ENCODE measurements around the gene TSNAX.

TSNAX gene

GRCh38 chr1:231534703-231535159 lies 6.3 kb downstream of the TSNAX start:
- H3K9me3 Mint-ChIP-seq, result no peaks in the 10 kb centered on the region

DNA sequence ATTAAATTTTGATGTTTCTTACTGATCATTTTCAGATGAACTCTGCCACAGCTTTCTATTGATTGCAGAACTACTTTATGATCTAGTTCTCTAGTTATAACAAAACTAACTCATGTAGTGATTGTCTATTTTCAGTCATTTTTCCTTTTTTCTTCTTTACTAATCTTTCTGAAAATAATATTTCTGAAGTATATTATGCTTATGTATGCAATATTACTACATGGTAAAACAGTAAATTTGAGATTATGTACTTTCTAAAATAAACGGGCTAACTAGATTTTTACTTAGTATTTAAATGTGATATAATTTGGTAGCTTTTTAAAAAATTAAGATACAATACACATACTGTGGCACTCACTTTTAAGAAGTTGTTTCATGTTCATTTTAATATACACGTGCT lies 7.6 kb downstream of the TSNAX start:
- H3K4me1 Mint-ChIP-seq (ENCODE audit: low read depth), result peaks cover 35% of the 10 kb centered on the region
- no peak overlapping the region for H3K27ac Mint-ChIP-seq
- peaks cover 3% of the 10 kb centered on the region for H3K9me3 Mint-ChIP-seq
- H3K4me3 Mint-ChIP-seq, result no peak overlapping the region
- peaks cover 81% of the 10 kb centered on the region for H3K36me3 Mint-ChIP-seq (ENCODE audit: low read depth)
- H3K27me3 Mint-ChIP-seq, result no peaks in the 10 kb centered on the region
- no peak for DNase-seq

More at GRCh38 chr1:231534703-231535159, 6.3 kb downstream of the TSNAX start:
- no peak for DNase-seq
- H3K4me3 Mint-ChIP-seq, result no peak overlapping the region
- peaks cover 80% of the 10 kb centered on the region for H3K36me3 Mint-ChIP-seq (ENCODE audit: low read depth)
- H3K27ac Mint-ChIP-seq, result peak overlapping the region; percentile 7
- no peaks in the 10 kb centered on the region for H3K27me3 Mint-ChIP-seq
- H3K4me1 Mint-ChIP-seq (ENCODE audit: low read depth), result peaks cover 41% of the 10 kb centered on the region

GRCh38 chr1:231540847-231541246 lies 12.4 kb downstream of the TSNAX start:
- peaks cover 84% of the 10 kb centered on the region for H3K36me3 Mint-ChIP-seq (ENCODE audit: low read depth)
- H3K27me3 Mint-ChIP-seq, result no peaks in the 10 kb centered on the region
- peaks cover 3% of the 10 kb centered on the region for H3K9me3 Mint-ChIP-seq
- peaks cover 15% of the 10 kb centered on the region for H3K4me1 Mint-ChIP-seq (ENCODE audit: low read depth)
- no peak for DNase-seq
- H3K27ac Mint-ChIP-seq, result no peak overlapping the region
- no peak overlapping the region for H3K4me3 Mint-ChIP-seq

DNA sequence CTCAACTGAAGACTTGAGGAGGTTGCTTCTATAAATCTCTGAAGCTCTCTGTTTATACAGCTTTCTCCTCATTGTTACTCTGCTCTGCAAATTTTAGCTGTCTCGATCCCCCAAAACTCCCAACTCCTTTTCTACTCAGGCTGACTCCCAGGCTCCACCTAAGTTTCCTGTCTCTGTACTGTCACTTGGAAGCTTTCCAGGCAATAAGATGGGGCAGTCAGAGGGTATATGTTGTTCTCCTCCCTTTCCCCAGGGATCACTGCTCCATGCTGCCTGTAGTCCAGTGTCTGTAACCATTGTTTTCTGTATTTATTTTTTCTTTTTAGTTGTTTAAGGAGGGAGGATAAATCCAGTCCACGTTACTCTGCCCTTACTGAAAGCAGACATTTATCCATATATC lies 13.4 kb downstream of the TSNAX start:
- no peak overlapping the region for H3K4me3 Mint-ChIP-seq
- H3K27ac Mint-ChIP-seq, result no peak overlapping the region
- H3K36me3 Mint-ChIP-seq (ENCODE audit: low read depth), result peaks cover 84% of the 10 kb centered on the region
- peaks cover 3% of the 10 kb centered on the region for H3K9me3 Mint-ChIP-seq
- H3K27me3 Mint-ChIP-seq, result no peaks in the 10 kb centered on the region
- H3K4me1 Mint-ChIP-seq (ENCODE audit: low read depth), result peaks cover 14% of the 10 kb centered on the region
- DNase-seq, result no peak

- peaks cover 16% of the 10 kb centered on the region for H3K4me1 Mint-ChIP-seq (ENCODE audit: low read depth)
- peaks cover 3% of the 10 kb centered on the region for H3K9me3 Mint-ChIP-seq
- no peak overlapping the region for H3K27ac Mint-ChIP-seq
- H3K36me3 Mint-ChIP-seq (ENCODE audit: low read depth), result peaks cover 71% of the 10 kb centered on the region
- H3K27me3 Mint-ChIP-seq, result no peaks in the 10 kb centered on the region
- no peak for DNase-seq
- no peak overlapping the region for H3K4me3 Mint-ChIP-seq
Measured at GRCh38 chr1:231544943-231545592, 16.6 kb downstream of the TSNAX start.

DNA sequence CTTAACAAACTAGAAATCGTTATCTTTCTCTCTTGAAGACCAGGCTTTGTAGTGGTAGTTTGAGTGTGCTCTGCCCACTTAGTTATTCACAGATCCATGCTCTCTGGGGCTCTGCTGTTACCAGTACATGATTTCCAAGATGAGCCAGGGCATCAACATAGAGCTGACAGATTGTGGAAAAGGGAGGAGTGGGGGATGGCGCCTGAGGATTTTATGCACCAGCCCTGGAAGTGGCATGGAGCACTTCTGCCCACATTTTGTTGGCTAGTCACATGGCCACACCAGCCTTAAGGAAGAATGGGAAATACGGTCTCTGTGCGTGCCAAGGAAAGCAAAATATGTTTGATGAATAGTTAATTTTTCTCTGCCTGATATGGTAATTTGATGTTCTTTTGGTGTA lies 18.2 kb downstream of the TSNAX start:
- no peak for DNase-seq
- H3K27ac Mint-ChIP-seq, result no peak overlapping the region
- H3K9me3 Mint-ChIP-seq, result no peaks in the 10 kb centered on the region
- no peaks in the 10 kb centered on the region for H3K27me3 Mint-ChIP-seq
- peaks cover 13% of the 10 kb centered on the region for H3K4me1 Mint-ChIP-seq (ENCODE audit: low read depth)
- peaks cover 55% of the 10 kb centered on the region for H3K36me3 Mint-ChIP-seq (ENCODE audit: low read depth)
- H3K4me3 Mint-ChIP-seq, result no peak overlapping the region

DNA sequence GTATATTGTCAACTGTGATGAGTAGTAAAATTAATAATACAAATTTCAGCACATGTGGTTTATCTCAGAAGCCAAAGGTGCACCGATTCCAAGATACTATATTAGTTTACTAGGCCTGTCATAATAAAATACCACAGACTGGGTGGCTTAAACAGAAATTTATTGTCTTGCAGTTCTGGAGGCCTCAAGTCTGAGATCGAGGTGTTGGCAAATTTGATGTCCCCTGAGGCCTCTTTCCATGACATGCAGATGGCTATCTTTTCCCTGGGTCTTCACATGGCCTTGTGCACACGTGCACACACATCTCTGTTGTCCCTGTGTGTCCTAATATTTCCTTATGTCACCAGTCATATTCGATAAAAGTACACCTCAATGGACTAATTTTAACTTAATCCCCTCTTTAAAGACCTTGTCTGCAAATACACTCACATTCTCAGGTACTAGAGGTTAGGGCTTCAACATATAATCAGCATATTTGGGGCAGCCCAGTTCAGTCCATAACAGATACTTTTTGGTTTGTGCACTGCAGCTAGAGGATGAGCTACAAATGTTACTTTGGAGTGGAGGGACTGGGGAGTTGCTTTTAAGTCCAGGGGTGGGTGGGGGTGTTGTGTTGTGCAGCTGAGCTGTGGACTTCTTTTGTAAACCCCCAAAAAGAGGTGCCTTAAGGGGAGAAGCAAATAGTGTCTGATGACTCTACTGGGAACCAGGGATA lies 21.4 kb downstream of the TSNAX start:
- Mint-ChIP-seq H3K9me3 (no peaks in the 10 kb centered on the region), H3K36me3 (ENCODE audit: low read depth) (peaks cover 44% of the 10 kb centered on the region), H3K4me3 (no peak overlapping the region), H3K27ac (no peak overlapping the region), H3K4me1 (ENCODE audit: low read depth) (peaks cover 18% of the 10 kb centered on the region), H3K27me3 (no peaks in the 10 kb centered on the region)
- DNase-seq, result no peak

- H3K27me3 Mint-ChIP-seq, result no peaks in the 10 kb centered on the region
- H3K27ac Mint-ChIP-seq, result no peak overlapping the region
- H3K9me3 Mint-ChIP-seq, result no peaks in the 10 kb centered on the region
- no peak for DNase-seq
- H3K36me3 Mint-ChIP-seq (ENCODE audit: low read depth), result peaks cover 47% of the 10 kb centered on the region
- peaks cover 24% of the 10 kb centered on the region for H3K4me1 Mint-ChIP-seq (ENCODE audit: low read depth)
- H3K4me3 Mint-ChIP-seq, result no peak overlapping the region
Measured at GRCh38 chr1:231550448-231550781, 21.9 kb downstream of the TSNAX start.

DNA sequence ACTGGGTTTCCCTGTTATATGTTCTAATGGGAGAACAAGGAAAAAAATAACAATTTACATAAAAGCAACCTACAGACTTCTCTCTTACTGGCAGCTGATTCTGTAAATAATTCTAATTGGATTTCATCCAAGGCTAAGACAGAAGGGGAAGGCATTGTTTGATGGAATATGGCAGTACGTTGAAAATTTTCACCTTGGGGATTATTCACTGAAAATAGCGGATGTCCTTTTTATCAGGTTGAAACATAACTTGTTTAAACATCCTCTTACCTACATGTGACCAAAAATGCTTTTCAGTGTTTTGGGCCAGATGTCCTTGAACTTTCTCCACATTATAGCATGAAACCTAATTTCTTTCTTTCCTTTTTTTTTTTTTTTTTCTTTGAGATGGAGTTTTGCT lies 24.9 kb downstream of the TSNAX start:
- Mint-ChIP-seq H3K36me3 (ENCODE audit: low read depth) (peaks cover 34% of the 10 kb centered on the region), H3K27me3 (no peaks in the 10 kb centered on the region), H3K4me1 (ENCODE audit: low read depth) (peaks cover 33% of the 10 kb centered on the region)

DNA sequence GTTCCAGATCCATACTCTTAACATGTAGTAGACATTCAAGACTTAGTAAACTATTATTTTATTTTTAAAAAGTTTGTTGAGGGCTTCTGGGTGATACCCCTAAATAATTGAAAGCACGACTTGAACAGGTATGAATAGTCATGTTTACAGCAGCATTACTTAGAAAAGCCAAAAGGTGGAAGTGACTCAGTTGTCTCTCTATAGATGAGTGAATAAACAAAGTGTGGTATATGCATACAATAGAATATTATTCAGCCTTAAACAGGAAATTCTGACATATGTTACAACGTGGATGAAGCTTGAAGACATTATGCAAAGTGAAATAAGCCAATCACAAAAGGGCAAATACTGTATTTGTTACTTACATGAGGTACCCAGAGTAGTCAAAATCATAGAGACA lies 26.5 kb downstream of the TSNAX start:
- Mint-ChIP-seq H3K27me3 (no peaks in the 10 kb centered on the region), H3K4me3 (no peak overlapping the region), H3K4me1 (ENCODE audit: low read depth) (peaks cover 31% of the 10 kb centered on the region), H3K36me3 (ENCODE audit: low read depth) (peaks cover 26% of the 10 kb centered on the region), H3K27ac (peak overlapping the region; percentile 4), H3K9me3 (no peaks in the 10 kb centered on the region)
- no peak for DNase-seq

More for the DNA sequence above, 24.9 kb downstream of the TSNAX start:
- no peak overlapping the region for H3K4me3 Mint-ChIP-seq
- no peak for DNase-seq
- no peak overlapping the region for H3K27ac Mint-ChIP-seq
- no peaks in the 10 kb centered on the region for H3K9me3 Mint-ChIP-seq

- Mint-ChIP-seq H3K9me3 (no peaks in the 10 kb centered on the region), H3K27me3 (no peaks in the 10 kb centered on the region), H3K4me3 (no peak overlapping the region), H3K36me3 (ENCODE audit: low read depth) (peaks cover 38% of the 10 kb centered on the region), H3K27ac (no peak overlapping the region), H3K4me1 (ENCODE audit: low read depth) (peaks cover 30% of the 10 kb centered on the region)
- DNase-seq, result no peak
Measured at GRCh38 chr1:231557411-231557810, 28.9 kb downstream of the TSNAX start.

DNA sequence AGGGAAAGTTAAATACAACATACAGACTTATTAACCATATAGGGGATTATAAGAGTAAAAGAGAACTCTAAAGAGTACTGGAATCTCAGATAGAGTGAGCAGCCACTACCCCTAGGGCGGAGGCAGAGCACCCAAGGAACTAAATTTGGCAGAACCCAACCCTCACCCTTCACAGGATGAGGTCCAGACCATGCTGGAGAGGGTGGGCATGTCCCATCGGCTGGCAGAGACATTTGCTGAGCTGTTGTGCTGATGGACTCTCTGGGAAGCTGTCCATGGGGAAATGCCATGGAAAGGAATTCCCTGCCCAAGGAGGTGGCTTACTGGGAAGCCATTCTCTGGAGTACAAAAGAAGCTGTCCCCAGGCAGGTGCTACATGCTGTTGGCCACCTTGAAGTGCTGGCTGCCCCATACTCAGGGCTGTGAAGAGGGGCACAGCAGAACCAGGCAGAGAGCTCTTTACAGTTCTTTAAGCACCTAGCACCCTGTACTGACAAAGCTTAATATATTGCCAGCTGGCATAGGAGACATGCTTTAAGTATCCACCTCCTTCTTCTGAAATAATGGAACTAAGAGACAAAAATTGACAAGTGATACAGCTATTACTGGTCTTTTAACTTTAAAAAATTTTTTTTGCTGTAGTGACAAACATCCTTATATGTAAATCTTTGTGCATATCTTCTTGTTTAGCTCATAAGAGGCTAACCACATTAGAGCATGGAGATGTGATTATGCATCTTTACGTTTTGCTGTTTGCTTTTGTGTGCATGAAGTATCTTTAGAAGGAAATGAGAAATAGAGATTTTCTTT lies 29.6 kb downstream of the TSNAX start:
- Mint-ChIP-seq H3K36me3 (ENCODE audit: low read depth) (peaks cover 37% of the 10 kb centered on the region), H3K27ac (no peak overlapping the region), H3K27me3 (no peaks in the 10 kb centered on the region), H3K4me3 (no peak overlapping the region), H3K9me3 (no peaks in the 10 kb centered on the region), H3K4me1 (ENCODE audit: low read depth) (peaks cover 25% of the 10 kb centered on the region)
- no peak for DNase-seq

DNA sequence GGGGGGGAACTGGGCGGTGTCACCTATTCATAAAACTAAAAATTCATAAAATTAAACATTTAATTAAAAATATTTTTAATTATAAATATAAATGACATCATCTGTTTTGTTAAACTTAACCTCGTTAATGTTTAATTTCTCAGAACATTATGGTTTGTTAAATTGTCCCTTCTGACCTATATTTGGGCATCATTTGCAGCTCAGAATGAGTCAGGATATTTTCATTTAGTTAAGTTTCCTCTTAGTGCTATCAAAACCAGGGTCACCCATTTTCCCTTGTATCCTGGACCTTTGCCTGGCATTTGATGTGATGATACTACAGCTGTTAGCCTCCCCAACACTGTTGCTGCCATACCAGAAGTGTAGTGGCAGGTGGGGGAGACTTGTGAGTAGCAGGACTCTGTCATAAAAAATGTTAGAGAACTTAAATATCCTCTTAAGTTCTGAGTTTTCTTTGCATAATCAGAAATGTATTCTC lies 30.3 kb downstream of the TSNAX start:
- no peak for DNase-seq
- Mint-ChIP-seq H3K4me1 (ENCODE audit: low read depth) (peaks cover 24% of the 10 kb centered on the region), H3K4me3 (no peak overlapping the region), H3K27me3 (no peaks in the 10 kb centered on the region), H3K27ac (peak overlapping the region; percentile 20), H3K36me3 (ENCODE audit: low read depth) (peaks cover 40% of the 10 kb centered on the region), H3K9me3 (no peaks in the 10 kb centered on the region)

- H3K4me3 Mint-ChIP-seq, result no peak overlapping the region
- no peaks in the 10 kb centered on the region for H3K9me3 Mint-ChIP-seq
- H3K27me3 Mint-ChIP-seq, result no peaks in the 10 kb centered on the region
Measured at GRCh38 chr1:231561647-231562383, 33.3 kb downstream of the TSNAX start.

More at GRCh38 chr1:231561647-231562383, 33.3 kb downstream of the TSNAX start:
- DNase-seq, result no peak
- H3K27ac Mint-ChIP-seq, result no peak overlapping the region
- peaks cover 18% of the 10 kb centered on the region for H3K4me1 Mint-ChIP-seq (ENCODE audit: low read depth)
- peaks cover 46% of the 10 kb centered on the region for H3K36me3 Mint-ChIP-seq (ENCODE audit: low read depth)
